ENCODE data around the gene TNFAIP6. TPM values are rescaled to one million over a fixed set of nuclear protein-coding genes. Genes with fewer than 3 reads are reported as not detected.
"Not testable (repeated sequence)": the region's sequence is repeated elsewhere in the genome, so short reads cannot be mapped to it uniquely, and the experiment has no call there.

Gene TNFAIP6
- total RNA-seq, 1 donor from 2014 or later: not detected

GRCh38 chr2:151410485-151410834, 53.1 kb downstream of the TNFAIP6 start:
- H3K27ac Mint-ChIP-seq: peak overlapping the region; percentile 95
- peaks cover 4% of the 10 kb centered on the region for H3K9me3 Mint-ChIP-seq
- peak; percentile 79 for DNase-seq
- H3K4me3 Mint-ChIP-seq: peak overlapping the region; percentile 99
- intact Hi-C loops (cut with micrococcal nuclease): loop anchor here (1.0 kb wide), 1 partner anchor 149 kb away; the partner anchor contains the start of gene RBM43
- H3K27me3 Mint-ChIP-seq: peaks cover 5% of the 10 kb centered on the region
- peaks cover 36% of the 10 kb centered on the region for H3K36me3 Mint-ChIP-seq (ENCODE audit: low read depth)
- H3K4me1 Mint-ChIP-seq: peaks cover 21% of the 10 kb centered on the region

DNA sequence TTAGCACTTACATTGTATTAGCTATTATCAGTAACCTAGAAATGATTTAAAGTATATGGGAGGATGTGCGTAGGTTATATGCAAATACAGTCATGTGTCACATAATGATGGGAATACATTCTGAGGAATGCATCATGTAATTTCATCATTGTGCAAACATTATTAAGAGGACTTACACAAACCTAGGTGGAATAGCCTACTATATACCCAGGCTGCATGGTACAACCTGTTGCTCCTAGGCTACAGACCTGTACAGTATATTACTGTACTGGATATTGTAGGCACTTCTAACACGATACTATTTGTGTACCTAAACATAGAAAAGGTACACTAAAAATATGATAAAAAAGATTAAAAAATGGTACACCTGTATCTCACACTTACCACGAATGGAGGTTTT, 60.3 kb downstream of the TNFAIP6 start:
- peaks cover 23% of the 10 kb centered on the region for H3K4me1 Mint-ChIP-seq
- intact Hi-C loops (cut with micrococcal nuclease): no loop called here
- H3K4me3 Mint-ChIP-seq: no peak overlapping the region
- H3K36me3 Mint-ChIP-seq (ENCODE audit: low read depth): peaks cover 64% of the 10 kb centered on the region
- H3K27ac Mint-ChIP-seq: no peak overlapping the region
- H3K9me3 Mint-ChIP-seq: no peaks in the 10 kb centered on the region
- no peak for DNase-seq
- H3K27me3 Mint-ChIP-seq: no peaks in the 10 kb centered on the region

GRCh38 chr2:151421681-151422080, 64.3 kb downstream of the TNFAIP6 start:
- intact Hi-C loops (cut with micrococcal nuclease); H3K9me3 Mint-ChIP-seq; H3K27me3 Mint-ChIP-seq; H3K4me3 Mint-ChIP-seq; DNase-seq: not testable (repeated sequence)
- peak overlapping the region; percentile 0 for H3K27ac Mint-ChIP-seq
- H3K4me1 Mint-ChIP-seq: peaks cover 37% of the 10 kb centered on the region
- peaks cover 75% of the 10 kb centered on the region for H3K36me3 Mint-ChIP-seq (ENCODE audit: low read depth)

GRCh38 chr2:151422917-151423439, 65.6 kb downstream of the TNFAIP6 start:
- peak overlapping the region; percentile 15 for H3K4me3 Mint-ChIP-seq
- H3K27ac Mint-ChIP-seq: peak overlapping the region; percentile 76
- intact Hi-C loops (cut with micrococcal nuclease): loop anchor here (1.0 kb wide), 1 partner anchor 162 kb away; the partner anchor contains the start of gene RBM43
- peak; percentile 66 for DNase-seq
- peaks cover 35% of the 10 kb centered on the region for H3K4me1 Mint-ChIP-seq
- no peaks in the 10 kb centered on the region for H3K27me3 Mint-ChIP-seq
- peaks cover 68% of the 10 kb centered on the region for H3K36me3 Mint-ChIP-seq (ENCODE audit: low read depth)
- no peaks in the 10 kb centered on the region for H3K9me3 Mint-ChIP-seq

- DNase-seq: peak; percentile 66
- H3K36me3 Mint-ChIP-seq (ENCODE audit: low read depth): peaks cover 69% of the 10 kb centered on the region
- H3K27me3 Mint-ChIP-seq: no peaks in the 10 kb centered on the region
- H3K4me3 Mint-ChIP-seq: peak overlapping the region; percentile 63
- no peaks in the 10 kb centered on the region for H3K9me3 Mint-ChIP-seq
- peaks cover 35% of the 10 kb centered on the region for H3K4me1 Mint-ChIP-seq
- intact Hi-C loops (cut with micrococcal nuclease): loop anchor here (1.0 kb wide), 1 partner anchor 162 kb away; the partner anchor contains the start of gene RBM43
- H3K27ac Mint-ChIP-seq: peak overlapping the region; percentile 76
These were observed 66.4 kb downstream of the TNFAIP6 start for GRCh38 chr2:151423760-151424159.

Other genes starting within 250 kb of the TNFAIP6 start
- 2.5 and 3.4 TPM in 2 replicates for gene RBM43, start 95.7 kb upstream of the TNFAIP6 start, total RNA-seq
- 36.7 and 37.2 TPM in 2 replicates for gene NMI, start 67.9 kb upstream of the TNFAIP6 start, total RNA-seq
- 84.8 and 86.3 TPM in 2 replicates for gene RIF1, start 52.3 kb downstream of the TNFAIP6 start, total RNA-seq

Measured in activated CD4-positive, alpha-beta T cell treated with anti-CD3 and anti-CD28 coated beads, Interleukin-2, amount 10 ng/mL, durations not matched to agents 24 days and 14 days (primary cell).